IMR-90 (cell line): Measurements from ENCODE around the gene PSMA2. TPM values are rescaled to one million over a fixed set of nuclear protein-coding genes. Genes with fewer than 3 reads are reported as not detected.

Experiments
- ATAC-seq: fragments of 200-7000 bp; cut with Tn5 transposase; 2 replicates; pipeline ENCODE4 v1.9.1; 2020; ENCODE audit warnings: low read depth, mild to moderate bottlenecking, moderate library complexity
- BruUV-seq: library from RNA; stranded (reverse); fragments of 400-500 nt; replicated peaks from 2 replicates; lab custom pipeline; 2021; lab: Mats Ljungman, UMichigan
- CTCF ChIA-PET: fragments of 300-600 bp; formaldehyde crosslinking; extraction: SDS; loops from one replicate; lab custom pipeline; 2021; ENCODE audit warnings: antibody characterized with exemption; lab: Yijun Ruan, JAX
- POLR2A ChIA-PET: fragments of 300-600 bp; sonication (Branson Sonifier 250); formaldehyde crosslinking; loops from one replicate; lab custom pipeline; 2022; ENCODE audit warnings: antibody characterized with exemption; ENCODE audit not compliant: unreplicated experiment; lab: Charles Lee
- DNase-seq: peaks from one replicate; pipeline ENCODE4 v3.0.0; 2013
- H2AFZ ChIP-seq: replicated peaks from 2 replicates; pipeline ENCODE3; 2013; ENCODE audit warnings: low read length, mild to moderate bottlenecking; ENCODE audit not compliant: poor library complexity
- H2AK5ac ChIP-seq: 2 replicates; pipeline ENCODE4 v1.6.1; 2013; ENCODE audit warnings: low read depth, low read length, inconsistent platforms
- H2AK9ac ChIP-seq: replicated peaks from 2 replicates; pipeline ENCODE3; 2013; ENCODE audit warnings: mild to moderate bottlenecking, low read depth, low read length, moderate library complexity; ENCODE audit not compliant: poor library complexity
- H2BK120ac ChIP-seq: 2 replicates; pipeline ENCODE4 v1.6.1; 2013; ENCODE audit warnings: low read depth, low read length, inconsistent platforms
- H2BK15ac ChIP-seq: 3 replicates; pipeline ENCODE4 v1.6.1; 2013; ENCODE audit warnings: low read depth, low read length, inconsistent platforms
- H2BK20ac ChIP-seq: 2 replicates; pipeline ENCODE4 v1.6.1; 2013; ENCODE audit warnings: low read depth, mild to moderate bottlenecking, inconsistent platforms, low read length, moderate library complexity
- H2BK5ac ChIP-seq: 2 replicates; pipeline ENCODE4 v1.6.1; 2013; ENCODE audit warnings: mild to moderate bottlenecking, low read depth, low read length, inconsistent platforms; ENCODE audit not compliant: poor library complexity, severe bottlenecking
- H3K14ac ChIP-seq: replicated peaks from 2 replicates; pipeline ENCODE4 v1.6.1; 2013; ENCODE audit warnings: low read depth, low read length, inconsistent platforms
- H3K18ac ChIP-seq: 2 replicates; pipeline ENCODE4 v1.6.1; 2013; ENCODE audit warnings: low read depth, low read length, control low read depth
- H3K23ac ChIP-seq: 2 replicates; pipeline ENCODE4 v1.6.1; 2013; ENCODE audit warnings: low read depth, low read length, inconsistent platforms
- H3K27ac ChIP-seq: 2 replicates; pipeline ENCODE4 v1.5.1; 2013; ENCODE audit warnings: mild to moderate bottlenecking, control low read depth, low read length; ENCODE audit not compliant: insufficient read depth
- H3K27me3 ChIP-seq: 2 replicates; pipeline ENCODE4 v1.6.1; 2013; ENCODE audit warnings: low read length; ENCODE audit not compliant: control insufficient read depth, insufficient read depth
- H3K36me3 ChIP-seq: 2 replicates; pipeline ENCODE4 v1.6.1; 2013; ENCODE audit warnings: low read length, mixed read lengths; ENCODE audit not compliant: control insufficient read depth, insufficient read depth
- H3K4ac ChIP-seq: 2 replicates; pipeline ENCODE4 v1.6.1; 2013; ENCODE audit warnings: low read depth, low read length, inconsistent platforms
- H3K4me1 ChIP-seq: 2 replicates; pipeline ENCODE4 v1.6.1; 2013; ENCODE audit warnings: low read length, mixed read lengths; ENCODE audit not compliant: control insufficient read depth, insufficient read depth
- H3K4me2 ChIP-seq: 2 replicates; pipeline ENCODE4 v1.6.1; 2013; ENCODE audit warnings: low read depth, mild to moderate bottlenecking, control low read depth, low read length, moderate library complexity
- H3K4me3 ChIP-seq: 2 replicates; pipeline ENCODE4 v1.5.1; 2013; ENCODE audit warnings: low read depth, mild to moderate bottlenecking, control low read depth, low read length, moderate library complexity; ENCODE audit not compliant: insufficient read depth
- H3K56ac ChIP-seq: 2 replicates; pipeline ENCODE4 v1.6.1; 2013; ENCODE audit warnings: low read length, inconsistent platforms; ENCODE audit not compliant: insufficient read depth; ENCODE audit errors: extremely low read depth
- H3K79me1 ChIP-seq, 2 experiments: 2 replicates each; pipeline ENCODE4 v1.6.1; 2013; ENCODE audit warnings: low read length in 2 of 2, inconsistent platforms in 1 of 2, low read depth in 1 of 2
- H3K9ac ChIP-seq: 2 replicates; pipeline ENCODE4 v1.6.1; 2013; ENCODE audit warnings: low read depth, low read length, control low read depth
- H3K9me1 ChIP-seq: 2 replicates; pipeline ENCODE4 v1.6.1; 2013; ENCODE audit warnings: low read length, inconsistent platforms; ENCODE audit not compliant: insufficient read depth
- H3K9me3 ChIP-seq: 2 replicates; pipeline ENCODE4 v1.6.1; 2013; ENCODE audit warnings: low read length; ENCODE audit not compliant: control insufficient read depth, insufficient read depth
- H4K20me1 ChIP-seq: 2 replicates; pipeline ENCODE4 v1.6.1; 2013; ENCODE audit warnings: low read length, inconsistent platforms; ENCODE audit not compliant: insufficient read depth
- H4K5ac ChIP-seq: 2 replicates; pipeline ENCODE4 v1.6.1; 2013; ENCODE audit warnings: mild to moderate bottlenecking, low read depth, low read length, control low read depth
- H4K8ac ChIP-seq, 2 experiments: 2 replicates each; pipeline ENCODE4 v1.6.1; 2013; ENCODE audit warnings: low read depth in 2 of 2, low read length in 2 of 2, control low read depth in 1 of 2, inconsistent platforms in 1 of 2
- H4K91ac ChIP-seq: 2 replicates; pipeline ENCODE4 v1.6.1; 2013; ENCODE audit warnings: low read depth, low read length, inconsistent platforms; ENCODE audit not compliant: insufficient read depth
- BHLHE40 ChIP-seq: fragments of 150-350 bp; IDR thresholded peaks from 2 replicates; pipeline ENCODE4 v1.6.1; 2016; ENCODE audit warnings: mild to moderate bottlenecking, low read depth, low read length
- CEBPB ChIP-seq: IDR thresholded peaks from 2 replicates; pipeline ENCODE4 v1.6.1; 2012; ENCODE audit warnings: low read depth, low read length, improper control_type of control experiment
- CHD1 ChIP-seq: IDR thresholded peaks from 2 replicates; pipeline ENCODE4 v1.6.1; 2012; ENCODE audit warnings: low read depth, low read length, improper control_type of control experiment
- CTCF ChIP-seq: conservative IDR thresholded peaks from 2 replicates; pipeline ENCODE4 v1.5.1; 2012; ENCODE audit warnings: mild to moderate bottlenecking, low read depth, low read length, improper control_type of control experiment
- FOS ChIP-seq: fragments of 150-350 bp; IDR thresholded peaks from 2 replicates; pipeline ENCODE4 v1.6.1; 2016; ENCODE audit warnings: low read depth, low read length
- MAFK ChIP-seq: IDR thresholded peaks from 2 replicates; pipeline ENCODE4 v1.6.1; 2012; ENCODE audit warnings: low read depth, low read length, improper control_type of control experiment
- MAZ ChIP-seq: IDR thresholded peaks from 2 replicates; pipeline ENCODE4 v1.6.1; 2012; ENCODE audit warnings: low read depth, mild to moderate bottlenecking, low read length, improper control_type of control experiment, moderate library complexity, borderline replicate concordance
- MXI1 ChIP-seq: IDR thresholded peaks from 2 replicates; pipeline ENCODE4 v1.6.1; 2012; ENCODE audit warnings: low read depth, mild to moderate bottlenecking, low read length, moderate library complexity, borderline replicate concordance
- NFE2L2 ChIP-seq: fragments of 150-350 bp; IDR thresholded peaks from 2 replicates; pipeline ENCODE4 v1.6.1; 2016; ENCODE audit warnings: low read depth, mild to moderate bottlenecking, low read length
- POLR2A ChIP-seq: IDR thresholded peaks from 2 replicates; pipeline ENCODE4 v1.6.1; 2012; ENCODE audit warnings: mild to moderate bottlenecking, low read depth, low read length
- RAD21 ChIP-seq: IDR thresholded peaks from 2 replicates; pipeline ENCODE4 v1.6.1; 2012; ENCODE audit warnings: low read length, improper control_type of control experiment
- RCOR1 ChIP-seq: IDR thresholded peaks from 2 replicates; pipeline ENCODE4 v1.6.1; 2012; ENCODE audit warnings: mild to moderate bottlenecking, low read length, improper control_type of control experiment; ENCODE audit not compliant: insufficient replicate concordance
- RFX5 ChIP-seq: IDR thresholded peaks from 2 replicates; pipeline ENCODE4 v1.8.0; 2012; ENCODE audit warnings: low read depth, mild to moderate bottlenecking, low read length, moderate library complexity
- SMC3 ChIP-seq: fragments of 150-350 bp; IDR thresholded peaks from 2 replicates; pipeline ENCODE4 v1.6.1; 2016; ENCODE audit warnings: low read depth, mild to moderate bottlenecking, antibody characterized with exemption, low read length, moderate library complexity
- USF2 ChIP-seq: fragments of 150-350 bp; IDR thresholded peaks from 2 replicates; pipeline ENCODE4 v1.6.1; 2017; ENCODE audit warnings: mild to moderate bottlenecking, antibody characterized with exemption, low read length, low read depth
- WGBS, 2 experiments: methylation state at CpG; one replicate each; pipeline versions ENCODE4 v1.1.5 to v1.1.7; 2013; ENCODE audit warnings: missing lambda C conversion rate in 2 of 2; ENCODE audit not compliant: insufficient read length in 1 of 2; ENCODE audit errors: extremely low coverage in 2 of 2; 5-methylcytosine and 5-hydroxymethylcytosine counted together
- dilution Hi-C: fragments of 300-500 bp; cut with HindIII; formaldehyde crosslinking; loops from one replicate; pipeline ENCODE4 v1.14.3; 2018; ENCODE audit warnings: low sequenced_read_pairs; ENCODE audit not compliant: unreplicated experiment
- in situ Hi-C: fragments of 300-500 bp; cut with MboI; formaldehyde crosslinking; loops from 3 replicates; pipeline ENCODE4 v1.14.3; 2019; ENCODE audit warnings: low sequenced_read_pairs, inconsistent platforms, mixed read lengths
- intact Hi-C: fragments of 100-400 bp; cut with micrococcal nuclease; formaldehyde crosslinking; loops from 2 replicates; pipeline ENCODE4 v1.10.0; 2022
- polyA plus RNA-seq, 3 experiments: library from polyadenylated mRNA; depleted of rRNA; stranded (reverse); fragments of >200 nt; gene quantifications; 2 replicates each; pipeline ENCODE4 v1.2.3, GENCODE V29; 2012; ENCODE audit warnings: low replicate concordance in 1 of 3
- total RNA-seq: library from RNA; depleted of rRNA; stranded (reverse); fragments of >200 nt; gene quantifications from 2 replicates; pipeline ENCODE4 v1.2.3, GENCODE V29; 2012
- TF ChIP-seq, protein P1 (sequence below): fragments of 150-350 bp; IDR thresholded peaks from 2 replicates; pipeline ENCODE4 v1.6.1; 2016; ENCODE audit warnings: low read depth, mild to moderate bottlenecking, low read length, moderate library complexity, borderline replicate concordance

Gene PSMA2
- total and polyA plus RNA-seq, 2 of the 4 experiments (the other 2 are of a cell fraction), result 106 to 138 TPM

GRCh38 chr7:42906181-42906580 is 25.8 kb downstream of the PSMA2 start:
- Histone ChIP-seq H3K9me3 (no peaks in the 10 kb centered on the region), H4K20me1 (no peaks in the 10 kb centered on the region; the same call in 1 of the 2 replicates), H3K56ac (no peak overlapping the region), H2AFZ (no peak overlapping the region), H2BK20ac (no peak overlapping the region), H3K18ac (no peak overlapping the region), H2BK15ac (no peak overlapping the region), H3K27me3 (no peaks in the 10 kb centered on the region; the same call in 1 of the 2 replicates), H3K4ac (no peak overlapping the region), H3K27ac (no peak overlapping the region), H3K36me3 (peaks cover 3% of the 10 kb centered on the region), H3K4me1 (no peaks in the 10 kb centered on the region; the same call in none of the 2 replicates), H3K4me3 (no peak overlapping the region), H2BK120ac (no peak overlapping the region), H2AK5ac (no peak overlapping the region), H2BK5ac (no peak overlapping the region), H3K9ac (no peak overlapping the region), H2AK9ac (no peak overlapping the region), H4K8ac (no peak overlapping the region), H3K9me1 (peaks cover 11% of the 10 kb centered on the region; the same call in 1 of the 2 replicates), H3K4me2 (no peak overlapping the region), H4K91ac (no peak overlapping the region), H4K5ac (no peak overlapping the region), H3K79me1 (peaks cover 14 to 17% of the 10 kb centered on the region in 2 experiments), H3K14ac (no peak overlapping the region), H3K23ac (no peak overlapping the region)
- ChIA-PET CTCF (interaction anchor here (0.6 kb wide), 1 partner anchor 1240 kb away, joined by 4 read pairs; no protein-coding TSS in a partner anchor), POLR2A (no interaction called here)
- TF ChIP-seq RAD21 (no peak), MAZ (no peak), CEBPB (no peak), MXI1 (no peak), FOS (no peak), POLR2A (no peak), RFX5 (no peak), CTCF (no peak), MAFK (no peak), BHLHE40 (no peak), SMC3 (no peak), RCOR1 (no peak), USF2 (no peak), NFE2L2 (no peak), CHD1 (no peak)
- TF ChIP-seq, protein P1, sequence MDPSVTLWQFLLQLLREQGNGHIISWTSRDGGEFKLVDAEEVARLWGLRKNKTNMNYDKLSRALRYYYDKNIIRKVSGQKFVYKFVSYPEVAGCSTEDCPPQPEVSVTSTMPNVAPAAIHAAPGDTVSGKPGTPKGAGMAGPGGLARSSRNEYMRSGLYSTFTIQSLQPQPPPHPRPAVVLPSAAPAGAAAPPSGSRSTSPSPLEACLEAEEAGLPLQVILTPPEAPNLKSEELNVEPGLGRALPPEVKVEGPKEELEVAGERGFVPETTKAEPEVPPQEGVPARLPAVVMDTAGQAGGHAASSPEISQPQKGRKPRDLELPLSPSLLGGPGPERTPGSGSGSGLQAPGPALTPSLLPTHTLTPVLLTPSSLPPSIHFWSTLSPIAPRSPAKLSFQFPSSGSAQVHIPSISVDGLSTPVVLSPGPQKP, result no peak
- intact Hi-C loops, result no loop called here
- no peak for ATAC-seq
- dilution Hi-C loops, result no loop called here
- no CpG with 5 or more reads among the region's 1 CpG for WGBS, 2 experiments
- no peak for DNase-seq
- in situ Hi-C loops, result no loop called here
- BruUV-seq, result no TSS peak
